Retina (tissue), 1 donor: Measurements from ENCODE around the gene NOS1AP.

ENCODE experiments used
- DNase-seq: peaks from one replicate; pipeline ENCODE4 v3.0.0-alpha.2; 2016

The NOS1AP gene

DNA sequence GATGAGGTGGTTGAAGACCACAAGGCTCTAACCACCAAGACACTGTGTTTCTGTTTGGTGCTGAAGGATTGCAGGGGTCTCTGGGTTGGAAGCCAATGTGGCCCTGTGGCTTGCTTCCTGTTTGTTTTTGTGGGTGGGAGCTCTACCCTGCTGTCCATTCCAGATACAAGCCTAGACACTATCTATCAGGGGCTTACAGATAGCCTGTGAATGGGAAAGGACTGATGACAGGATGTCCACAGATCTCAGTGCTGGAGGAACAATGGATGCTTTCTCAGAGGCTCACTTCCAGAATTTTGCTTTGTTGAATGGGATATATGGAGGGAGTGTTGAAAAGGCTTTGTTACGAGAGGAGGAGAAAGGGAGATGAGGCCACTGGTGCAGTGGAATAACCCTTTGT is 69.7 kb downstream of the NOS1AP start:
- DNase-seq: no peak

DNA sequence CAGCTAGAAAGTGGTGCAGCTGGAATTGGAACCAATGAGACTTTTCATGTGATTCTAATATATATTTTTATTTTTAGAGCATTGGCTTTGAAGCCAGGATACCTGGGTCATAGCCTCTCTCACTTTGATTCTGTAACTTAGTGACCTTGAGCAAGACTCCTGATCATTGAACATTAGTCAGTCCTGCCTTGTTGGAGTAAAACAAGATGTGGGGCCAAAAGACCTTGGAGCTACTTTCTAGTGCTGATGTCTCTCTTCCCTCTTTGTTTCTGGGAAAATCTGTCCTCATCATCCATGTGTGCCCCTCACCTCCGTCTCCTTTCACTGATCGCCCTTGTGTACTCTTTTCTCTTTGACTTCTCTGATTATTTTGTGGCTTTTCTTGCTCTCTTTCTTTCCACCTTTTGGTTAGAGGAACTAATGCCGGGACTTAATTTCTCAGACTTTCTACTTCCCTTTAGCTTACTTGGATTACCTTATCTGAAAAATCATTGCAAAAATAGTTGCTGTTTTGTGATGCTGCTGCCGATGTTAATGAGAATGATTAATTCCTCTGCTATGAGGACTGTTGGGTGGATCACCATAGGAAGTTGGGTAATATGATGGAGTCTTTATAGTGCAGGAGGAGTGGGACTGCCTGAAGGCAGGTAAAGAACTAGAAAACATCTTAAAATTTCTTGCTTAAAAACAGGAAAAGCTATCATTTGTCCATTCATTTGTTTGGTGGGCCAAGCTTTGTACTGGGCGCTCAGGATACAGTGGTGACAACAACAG is 72.0 kb downstream of the NOS1AP start:
- no peak for DNase-seq

DNA sequence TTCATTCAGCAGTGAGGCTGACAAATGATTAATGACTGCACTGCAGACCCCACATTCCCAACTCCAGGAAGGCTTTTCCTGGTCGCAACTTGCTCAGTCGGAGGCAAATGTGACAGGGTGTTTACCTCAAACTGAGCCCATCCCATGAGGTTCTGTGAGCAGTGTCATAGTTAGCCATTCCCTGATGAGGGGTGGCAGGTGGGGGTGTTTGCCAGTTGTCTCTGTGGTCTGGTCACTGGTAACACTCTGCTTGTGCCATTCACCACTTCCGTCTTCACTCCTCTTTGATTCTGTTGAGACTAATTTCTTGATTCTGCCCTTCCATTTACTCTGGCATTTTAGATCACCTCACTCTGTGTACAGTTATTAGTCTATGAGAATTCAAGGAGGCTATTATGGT is 73.5 kb downstream of the NOS1AP start:
- DNase-seq: no peak

DNA sequence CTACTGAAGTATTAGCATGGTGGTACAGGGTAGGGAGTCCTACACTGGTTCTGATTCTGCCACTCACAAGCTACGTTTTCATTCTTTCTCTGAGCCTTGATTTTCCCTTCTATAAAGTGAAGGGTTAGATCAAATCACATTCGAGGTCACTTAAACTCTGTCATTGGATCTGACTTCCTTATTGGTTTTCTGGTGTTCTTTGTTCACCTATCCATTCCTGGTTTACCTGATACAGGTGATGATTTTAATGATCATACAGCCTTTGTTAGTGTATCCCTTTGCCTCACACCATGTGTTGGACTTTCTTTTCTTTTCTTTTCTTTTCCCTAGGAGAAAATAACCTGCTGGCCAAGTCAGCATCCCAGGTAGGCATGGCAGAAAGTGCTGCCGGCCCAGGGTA is 74.8 kb downstream of the NOS1AP start:
- no peak for DNase-seq

DNA sequence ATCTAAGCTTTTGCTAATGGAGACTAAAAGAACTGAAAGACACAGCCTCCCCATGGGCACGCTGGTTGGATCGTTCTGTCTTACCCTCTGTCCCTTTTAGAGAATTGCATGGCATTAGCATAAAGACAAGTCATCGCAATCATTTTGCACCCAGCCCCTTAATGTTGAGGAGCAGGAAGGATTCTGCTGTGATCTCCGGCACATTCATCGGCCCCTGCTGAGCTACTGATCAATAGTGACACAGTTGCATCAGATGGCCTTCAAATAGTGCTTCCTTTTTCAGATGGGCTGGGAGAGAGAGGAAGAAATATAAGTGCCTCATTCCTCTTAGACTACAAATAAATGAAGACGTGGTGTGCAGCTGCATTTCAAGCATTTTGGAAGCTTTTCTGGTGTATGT is 75.4 kb downstream of the NOS1AP start:
- DNase-seq: peak; percentile 73

DNA sequence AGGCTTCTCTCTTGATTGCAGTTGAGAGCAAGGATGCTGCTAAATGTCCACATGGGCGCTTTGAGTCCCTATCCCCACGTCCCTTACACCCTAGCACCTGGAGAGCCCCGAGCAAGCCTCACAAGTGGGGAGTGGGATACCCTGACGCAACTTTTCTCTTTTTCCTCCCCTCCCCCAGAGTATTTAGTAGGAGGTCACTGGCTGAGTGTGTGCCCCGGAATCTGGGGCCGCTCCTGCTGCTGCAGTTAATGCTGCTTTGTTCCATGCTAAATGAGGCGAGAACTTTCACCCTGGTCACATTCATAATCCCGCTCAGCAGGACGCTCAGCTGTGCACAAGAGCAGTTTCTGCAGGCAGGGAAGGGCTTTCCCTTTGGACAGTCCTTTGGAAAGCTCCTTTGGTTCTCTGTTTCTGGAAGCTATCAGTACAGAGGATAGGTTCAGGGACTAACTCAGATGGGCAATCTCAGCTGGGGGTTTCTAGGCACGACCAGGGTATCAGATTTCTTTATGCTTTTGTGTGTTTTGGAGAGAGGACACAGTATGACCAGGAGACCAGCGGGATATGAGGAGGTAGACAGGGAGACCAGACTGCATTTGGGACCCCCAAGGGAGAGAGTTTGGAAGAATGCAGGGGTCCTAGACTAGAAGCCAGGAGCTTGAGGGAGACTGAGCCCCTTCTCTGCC is 75.9 kb downstream of the NOS1AP start:
- DNase-seq: peak; percentile 92

DNA sequence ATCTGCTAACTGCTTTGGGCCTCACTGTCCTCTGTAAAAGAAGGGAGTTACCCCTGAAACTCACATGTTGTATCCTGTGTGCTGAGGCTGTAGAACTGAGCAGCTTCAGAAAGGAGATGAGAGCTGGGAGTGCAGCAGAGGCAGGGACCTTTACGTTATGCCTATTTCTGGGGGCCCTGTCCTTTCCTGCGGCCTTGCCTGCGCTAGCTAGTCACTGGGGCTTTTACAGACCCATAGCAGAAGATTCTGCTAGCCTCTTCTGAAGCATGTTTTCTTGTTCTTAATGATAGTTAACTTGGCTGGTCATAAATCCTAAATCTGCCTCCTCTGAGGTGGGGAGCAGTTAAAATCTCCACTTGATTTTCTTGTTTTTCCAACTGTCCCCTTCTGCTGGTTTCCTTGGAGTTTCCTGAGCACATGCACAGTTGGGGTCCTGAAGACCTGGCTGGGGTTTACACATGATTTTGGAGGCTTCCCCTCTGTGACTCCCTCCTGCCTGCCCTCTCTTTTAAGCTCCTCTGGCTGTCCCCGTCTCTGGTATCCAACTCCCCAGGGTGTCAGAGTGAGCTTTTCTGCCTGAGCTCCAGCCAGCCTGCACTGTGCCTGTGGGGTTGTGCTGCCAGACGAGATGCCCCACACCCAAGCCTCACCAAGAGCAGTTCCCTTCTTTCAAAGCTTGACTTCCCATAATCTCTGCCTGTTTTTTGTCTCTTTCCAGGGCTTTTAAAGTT is 76.6 kb downstream of the NOS1AP start:
- no peak for DNase-seq

DNA sequence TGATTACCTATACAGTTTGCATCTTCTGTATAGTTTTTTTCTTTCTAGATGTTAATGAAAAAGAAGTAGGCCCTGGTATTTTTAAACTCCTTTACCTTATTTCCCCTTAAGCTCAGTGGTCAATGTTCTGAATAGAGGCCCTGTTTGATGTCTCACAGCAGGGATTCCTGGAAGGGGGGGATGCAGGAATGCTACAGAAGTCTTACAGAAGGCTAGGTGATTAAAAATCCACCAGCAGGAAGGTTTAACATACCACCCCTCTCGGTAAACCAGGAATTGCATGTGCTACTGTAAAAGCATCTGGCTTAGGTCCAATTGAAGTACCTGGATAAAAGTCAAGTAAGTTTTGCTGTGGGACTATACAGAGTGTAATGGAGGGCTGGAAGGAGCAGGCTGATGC is 78.3 kb downstream of the NOS1AP start:
- no peak for DNase-seq

DNA sequence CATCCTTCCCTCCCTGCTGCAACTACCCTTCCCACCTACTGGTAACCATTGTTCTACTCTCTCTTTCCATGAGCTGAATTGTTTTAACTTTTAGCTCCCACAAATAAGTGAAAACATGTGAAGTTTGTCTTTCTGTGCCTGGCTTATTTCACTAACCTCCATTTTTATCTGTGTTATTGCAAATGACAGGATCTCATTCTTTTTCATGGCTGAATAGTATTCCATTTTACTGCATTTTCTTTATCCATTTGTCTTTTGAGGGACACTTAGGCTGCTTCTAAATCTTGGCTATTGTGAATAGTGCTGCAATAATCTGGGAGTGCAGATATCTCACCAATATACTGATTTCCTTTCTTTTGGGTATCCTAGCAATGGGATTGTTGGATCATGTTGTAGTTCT is 80.6 kb downstream of the NOS1AP start:
- no peak for DNase-seq

DNA sequence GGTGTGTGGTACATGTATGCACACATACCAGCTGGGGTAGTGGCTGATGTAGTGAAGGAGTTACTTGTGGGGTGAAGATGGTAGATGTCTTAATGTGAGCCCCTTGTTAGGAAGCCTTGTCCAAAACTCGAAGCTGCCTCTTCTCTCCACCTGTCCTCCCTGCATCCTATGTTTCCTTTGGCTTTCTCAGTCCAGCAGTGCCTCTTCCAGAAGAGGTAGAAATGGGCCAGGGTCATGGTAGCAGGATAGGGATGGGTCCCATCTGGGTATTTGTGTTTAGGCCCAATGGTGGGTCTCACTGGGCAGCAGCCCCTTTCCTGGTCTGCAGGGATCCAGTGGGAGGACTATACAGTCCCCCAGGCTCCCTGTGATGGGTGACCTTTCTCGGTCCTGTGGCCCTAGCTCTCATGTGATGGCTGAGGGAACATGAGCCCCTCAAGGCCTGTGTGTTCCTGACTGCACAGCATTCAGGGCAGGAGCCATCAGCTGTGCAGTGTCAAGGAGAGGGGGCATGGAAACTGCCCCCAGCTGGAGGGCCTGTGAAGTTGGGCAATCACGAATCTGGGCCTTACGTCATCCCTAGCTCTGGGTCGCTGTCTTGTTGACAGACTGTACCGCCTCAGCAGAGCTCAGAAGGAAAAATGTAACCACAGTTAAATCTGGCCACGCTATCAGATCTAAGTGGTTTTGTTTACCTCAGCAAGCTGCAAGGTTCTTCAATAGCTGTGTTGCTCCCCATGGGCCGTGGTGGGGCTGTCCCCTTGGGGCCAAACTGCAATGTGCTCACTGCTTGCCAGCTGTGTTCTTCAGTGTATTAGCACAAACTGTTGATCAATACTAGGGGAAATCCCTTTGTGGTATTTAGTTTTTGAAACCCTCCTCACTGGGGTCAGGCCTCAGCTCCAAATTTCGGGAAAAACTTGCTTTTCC is 82.7 kb downstream of the NOS1AP start:
- DNase-seq: no peak

DNA sequence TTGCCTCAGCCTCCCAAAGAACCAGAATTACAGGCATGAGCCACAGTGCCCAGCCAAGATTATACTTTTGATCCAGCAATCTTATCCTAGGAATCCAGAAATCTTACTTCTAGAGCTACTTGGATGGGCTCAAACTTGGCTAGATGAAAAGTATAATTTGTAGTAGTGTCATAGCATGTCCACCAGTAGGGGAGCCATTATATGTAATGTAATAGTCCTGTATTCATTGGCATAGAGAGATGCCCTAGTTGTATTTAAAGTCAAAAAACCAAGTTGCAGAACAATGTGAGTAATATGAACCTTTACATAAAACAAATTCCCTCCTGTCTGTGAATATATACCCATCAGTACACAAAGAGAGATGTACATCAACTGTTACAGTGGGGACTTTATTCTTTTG is 83.9 kb downstream of the NOS1AP start:
- DNase-seq: no peak

DNA sequence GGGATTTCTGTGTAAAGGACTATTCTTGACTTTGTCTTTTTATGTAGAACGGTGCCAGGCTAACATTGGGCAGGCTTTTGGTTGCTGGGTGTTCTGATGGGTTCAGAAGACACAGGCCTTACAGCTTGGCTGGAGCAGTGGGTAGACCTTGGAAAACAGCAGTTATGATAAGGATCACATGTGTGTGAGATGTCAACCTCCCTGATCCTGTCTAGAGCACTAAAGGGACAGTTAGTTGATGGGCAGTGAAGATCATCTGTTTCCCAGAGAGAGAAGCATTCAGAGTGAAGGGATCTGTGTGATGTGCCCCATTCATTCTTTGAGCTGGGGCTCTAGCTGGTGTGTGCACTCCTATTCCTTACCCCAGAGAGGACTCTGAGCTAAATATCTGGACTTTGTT is 88.0 kb downstream of the NOS1AP start:
- no peak for DNase-seq

DNA sequence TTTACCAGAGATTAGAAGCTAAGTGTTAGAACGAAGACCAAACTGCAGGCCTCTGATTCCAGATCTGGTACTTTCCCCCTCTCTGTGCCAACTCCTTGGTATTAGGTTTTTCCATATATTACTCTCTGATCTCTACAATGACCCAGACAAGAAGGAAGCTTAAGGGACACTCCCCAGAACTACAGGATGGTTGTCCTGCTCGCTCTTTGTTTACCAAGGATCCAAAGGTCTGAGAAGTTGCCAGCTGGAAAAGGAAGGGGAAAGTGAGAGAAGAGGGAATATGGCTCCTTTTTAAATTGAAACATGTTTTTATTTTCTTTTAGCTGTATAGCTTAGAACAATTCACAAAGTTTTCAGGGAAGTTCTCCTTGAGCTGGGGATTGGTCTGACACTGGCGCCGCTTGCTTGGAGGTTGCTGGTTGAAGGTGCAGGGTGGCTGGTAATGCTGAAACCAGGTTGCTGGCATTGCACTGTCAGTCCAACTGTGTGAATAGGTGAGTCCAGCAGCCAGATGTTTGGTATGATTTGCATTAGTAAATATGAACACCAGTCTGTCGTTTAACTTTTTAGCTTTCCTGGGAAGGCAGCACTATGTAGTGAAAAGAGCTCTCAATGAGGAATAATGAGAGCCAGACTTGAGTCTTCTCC is 89.3 kb downstream of the NOS1AP start:
- DNase-seq: no peak

DNA sequence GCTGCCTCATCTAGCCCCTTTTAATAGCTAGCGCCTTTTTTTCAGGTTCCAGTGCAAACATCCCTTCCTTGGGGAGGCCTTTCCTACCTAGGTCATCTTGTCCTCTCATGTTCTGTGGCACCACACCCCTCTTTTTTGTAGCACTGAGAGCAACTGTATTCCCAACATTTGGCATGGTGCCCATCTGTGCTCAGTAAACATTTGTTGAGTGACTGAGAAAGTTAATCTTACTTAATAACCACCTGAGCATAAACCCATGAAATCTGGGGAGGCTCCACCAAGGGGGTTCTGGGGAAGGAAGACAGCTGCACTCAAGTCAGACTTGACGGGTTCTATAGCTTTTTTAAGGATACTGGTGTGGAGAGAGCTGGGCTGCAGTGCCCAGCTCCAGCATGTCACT is 90.0 kb downstream of the NOS1AP start:
- no peak for DNase-seq

DNA sequence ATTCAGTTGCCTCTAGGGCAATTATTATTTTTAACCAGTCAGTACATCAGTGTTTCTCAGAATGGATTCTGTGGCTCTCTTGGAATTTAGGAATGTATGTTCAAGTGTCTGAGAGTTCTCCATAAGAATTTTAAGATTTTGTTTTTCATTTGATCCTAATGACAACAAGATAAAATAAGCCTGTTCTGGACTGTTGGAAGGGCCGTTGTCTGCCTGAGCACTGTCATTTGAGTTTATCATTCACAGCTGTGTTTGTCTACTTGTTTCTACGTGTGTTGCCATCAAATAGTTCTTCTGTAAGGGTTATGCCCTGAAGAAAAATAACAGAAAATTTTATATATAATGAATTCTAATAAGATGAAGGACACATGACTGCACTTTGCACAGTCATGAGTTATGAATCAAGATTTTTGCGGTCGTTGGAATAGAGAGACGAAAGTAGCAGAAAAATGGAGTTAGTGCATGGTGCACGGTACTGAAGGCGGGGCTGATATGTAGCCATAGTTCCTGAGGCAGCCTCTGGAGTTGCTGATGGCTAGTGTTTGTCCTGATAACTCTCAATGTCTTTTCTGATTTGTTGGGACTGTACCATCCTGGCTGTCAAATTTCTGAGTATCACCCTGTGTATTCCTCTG is 92.5 kb downstream of the NOS1AP start:
- no peak for DNase-seq

DNA sequence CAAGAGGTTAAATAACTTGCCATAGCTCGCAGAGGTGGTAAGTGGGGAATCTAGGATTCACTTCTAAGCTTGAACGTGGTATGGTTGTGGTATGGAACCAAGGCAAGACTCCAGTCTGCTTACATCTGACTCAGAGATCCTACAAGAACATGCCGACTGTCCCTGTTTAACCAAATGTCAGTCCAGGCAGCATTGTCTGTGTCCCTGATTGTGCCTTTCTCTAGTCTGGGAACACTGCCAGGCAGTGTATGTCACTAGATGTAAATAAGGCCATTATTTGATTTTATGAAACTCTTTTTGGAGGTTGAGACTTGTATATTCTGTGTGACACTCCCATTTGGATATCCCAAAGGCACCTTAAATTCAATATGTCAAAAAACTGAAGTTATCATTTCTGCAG is 96.0 kb downstream of the NOS1AP start:
- DNase-seq: no peak

DNA sequence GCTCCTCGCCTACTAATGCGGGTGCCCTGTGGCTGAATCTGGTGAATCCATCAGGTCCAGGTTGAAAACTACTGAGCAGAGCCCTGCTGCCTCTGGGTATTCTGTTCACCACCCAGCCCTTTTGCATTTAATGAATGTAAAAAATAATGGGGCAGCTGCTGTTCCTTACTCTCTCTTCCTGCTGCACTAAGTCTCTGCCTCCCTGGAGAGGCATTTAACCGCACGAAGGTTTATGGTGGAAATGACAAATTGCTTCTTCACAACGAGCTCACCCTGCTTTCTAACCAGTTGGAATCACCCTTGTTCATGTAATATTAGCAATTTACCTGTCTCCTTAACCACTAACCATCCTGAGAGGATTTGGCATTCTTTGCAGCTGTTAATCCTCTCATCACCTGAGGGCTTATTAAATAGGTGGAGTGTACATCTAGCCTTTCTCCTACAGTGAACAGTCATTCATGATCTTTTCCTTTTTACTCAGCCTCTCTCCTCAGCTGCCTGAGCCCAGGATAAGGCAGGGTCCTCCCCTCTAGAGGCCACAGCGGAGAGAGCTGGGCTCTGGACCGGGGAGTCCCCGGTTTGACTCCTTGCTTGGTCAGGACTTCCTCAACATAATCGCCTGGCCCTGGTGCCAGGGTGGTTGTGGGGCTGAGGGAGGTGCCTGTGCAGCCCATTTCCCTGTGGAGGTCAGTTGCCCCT is 97.6 kb downstream of the NOS1AP start:
- no peak for DNase-seq

DNA sequence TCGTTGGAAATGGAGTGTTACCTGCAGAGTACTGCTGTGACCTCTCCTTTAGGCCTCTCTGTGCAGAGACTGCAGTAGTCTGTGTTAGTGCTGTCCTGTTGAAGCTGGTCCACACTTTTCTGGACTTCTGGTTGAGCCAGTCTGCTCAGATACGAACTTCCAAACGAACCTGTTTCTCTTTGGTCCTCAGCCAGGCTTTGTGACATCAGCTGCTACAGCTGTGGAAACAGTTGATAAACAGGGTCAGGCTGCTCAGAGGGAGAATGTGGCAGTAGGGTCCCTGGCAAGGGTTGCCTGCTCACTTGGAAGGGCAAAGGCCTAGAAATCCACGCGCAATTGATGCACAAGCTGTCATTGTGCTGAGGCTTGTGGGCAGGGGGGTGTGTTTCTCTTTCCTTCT is 98.8 kb downstream of the NOS1AP start:
- no peak for DNase-seq

DNA sequence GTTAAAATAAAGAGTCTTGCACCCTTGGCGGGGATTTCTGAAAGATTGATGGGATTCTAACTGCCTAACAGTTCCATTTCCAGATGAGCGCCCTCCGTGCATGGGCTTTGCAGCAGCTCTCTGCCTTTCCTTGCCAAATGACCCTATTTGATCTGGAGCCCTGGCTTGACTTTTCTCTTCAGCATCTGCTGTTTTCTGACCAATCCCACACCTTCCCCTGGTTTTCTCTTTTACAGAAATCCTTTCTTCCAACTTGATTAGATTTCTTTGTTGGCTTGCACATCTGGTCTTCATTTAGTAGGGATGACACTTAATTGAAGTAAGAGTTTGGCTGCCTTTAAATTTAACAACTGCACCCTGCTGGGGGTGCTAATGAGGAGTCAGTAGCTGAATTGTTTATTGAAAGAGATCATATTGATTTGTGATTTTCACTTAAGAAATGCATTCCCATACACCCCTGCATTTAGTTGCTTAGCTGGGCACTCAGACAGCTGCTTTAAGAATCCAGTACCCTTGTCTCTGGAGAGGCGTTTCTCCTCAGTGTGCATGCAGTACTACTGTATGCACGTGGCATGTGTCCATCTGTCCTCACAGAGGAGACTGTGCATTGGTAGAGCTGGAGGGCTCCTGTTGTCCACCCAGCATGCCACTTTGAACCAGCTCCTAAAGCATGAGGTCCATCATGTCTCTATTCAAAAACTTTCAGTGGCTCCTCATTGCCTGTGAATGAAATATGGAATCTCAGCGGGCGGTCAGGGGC is 99.7 kb downstream of the NOS1AP start:
- peak; percentile 42 for DNase-seq

DNA sequence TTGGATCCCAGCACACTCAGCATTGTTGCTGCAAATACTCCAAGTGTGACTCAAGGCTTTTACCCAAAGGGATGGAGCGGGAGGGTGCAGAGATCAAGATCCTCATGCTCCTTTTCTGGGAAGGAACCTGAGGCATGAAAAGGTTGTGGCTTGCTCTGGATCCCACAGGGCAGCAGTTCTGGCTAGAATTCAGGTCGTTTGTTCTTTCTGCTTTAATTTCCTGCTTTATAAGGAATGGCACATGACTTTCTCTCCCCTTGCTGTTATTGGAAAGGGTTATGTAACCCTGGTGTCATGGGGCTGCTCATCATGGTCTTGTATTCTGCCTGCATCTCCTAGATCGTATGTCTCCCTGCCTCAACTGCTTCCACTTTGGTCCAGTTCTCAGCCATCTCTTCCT is 101.6 kb downstream of the NOS1AP start:
- no peak for DNase-seq
